GM12878 (cell line): Measurements from ENCODE around the gene C12orf43. TPM values are rescaled to one million over a fixed set of nuclear protein-coding genes. Genes with fewer than 3 reads are reported as not detected.

ENCODE experiments used
- ATAC-seq: fragments of 200-7000 bp; cut with Tn5 transposase; 3 replicates; pipeline ENCODE4 v1.9.1; 2020; ENCODE audit warnings: mild to moderate bottlenecking, moderate library complexity
- BruUV-seq: library from RNA; stranded (reverse); fragments of 400-500 nt; replicated peaks from 2 replicates; lab custom pipeline; 2021; lab: Mats Ljungman, UMichigan
- CTCF ChIA-PET: fragments of 300-600 bp; sonication (Branson Sonifier 250); formaldehyde crosslinking; extraction: SDS; loops from one replicate; lab custom pipeline; 2021; ENCODE audit warnings: inconsistent platforms; lab: Yijun Ruan, JAX
- POLR2A ChIA-PET: fragments of 350-600 bp; formaldehyde crosslinking; extraction: SDS; loops from one replicate; lab custom pipeline; 2021; ENCODE audit warnings: inconsistent platforms; lab: Charles Lee
- RAD21 ChIA-PET: fragments of 300-600 bp; sonication (Branson Sonifier 250); formaldehyde crosslinking; loops from one replicate; lab custom pipeline; 2023; ENCODE audit warnings: antibody characterized with exemption; ENCODE audit not compliant: unreplicated experiment; lab: Charles Lee
- SMC1A ChIA-PET: fragments of 300-600 bp; sonication (Branson Sonifier 250); formaldehyde crosslinking; loops from one replicate; lab custom pipeline; 2023; ENCODE audit not compliant: unreplicated experiment, uncharacterized antibody; lab: Charles Lee
- DNase-seq: peaks from one replicate; pipeline ENCODE4 v3.0.0-alpha.2; 2011; ENCODE audit warnings: low read depth, low spot score
- FAIRE-seq: peaks from 3 replicates; lab custom pipeline; 2011; peaks lifted over from hg19 to GRCh38; lab: Jason Lieb, UNC
- H2AFZ ChIP-seq: 2 replicates; pipeline ENCODE4 v1.6.0; 2011; ENCODE audit warnings: low read depth, low read length, control low read depth; ENCODE audit not compliant: control insufficient read depth
- H3K27ac ChIP-seq: 2 replicates; pipeline ENCODE4 v1.5.1; 2011; ENCODE audit warnings: control low read depth; ENCODE audit not compliant: control insufficient read depth, insufficient read depth
- H3K27me3 ChIP-seq, 2 experiments: replicated peaks in 1 of 2; 2 replicates each; pipeline versions ENCODE4 v1.6.0 to v1.6.1; 2011; ENCODE audit warnings: low read length in 1 of 2; ENCODE audit not compliant: control insufficient read depth in 2 of 2, insufficient read depth in 2 of 2
- H3K36me3 ChIP-seq, 2 experiments: 2 replicates each; pipeline ENCODE4 v1.5.1; 2011; ENCODE audit warnings: low read length in 1 of 2; ENCODE audit not compliant: control insufficient read depth in 2 of 2, insufficient read depth in 2 of 2
- H3K4me1 ChIP-seq: 2 replicates; pipeline ENCODE4 v1.6.1; 2011; ENCODE audit warnings: mild to moderate bottlenecking, low read length, moderate library complexity, mixed read lengths; ENCODE audit not compliant: control insufficient read depth, insufficient read depth
- H3K4me2 ChIP-seq: 2 replicates; pipeline ENCODE4 v1.6.0; 2011; ENCODE audit warnings: control low read depth; ENCODE audit not compliant: control insufficient read depth, insufficient read depth
- H3K4me3 ChIP-seq: fragments of 200-600 bp; sonication (generic); 2 replicates; pipeline ENCODE4 v1.5.1; 2016
- H3K79me2 ChIP-seq: 2 replicates; pipeline ENCODE4 v1.6.0; 2011; ENCODE audit warnings: low read length; ENCODE audit not compliant: control insufficient read depth, insufficient read depth
- H3K9ac ChIP-seq: 2 replicates; pipeline ENCODE4 v1.8.0; 2011; ENCODE audit warnings: low read length, control low read depth, mixed read lengths; ENCODE audit not compliant: control insufficient read depth, insufficient read depth
- H3K9me3 ChIP-seq: replicated peaks from 3 replicates; pipeline ENCODE4 v1.5.1; 2011; ENCODE audit warnings: mild to moderate bottlenecking, low read length; ENCODE audit not compliant: control insufficient read depth, insufficient read depth
- H4K20me1 ChIP-seq: 2 replicates; pipeline ENCODE4 v1.6.0; 2011; ENCODE audit not compliant: control insufficient read depth, insufficient read depth
- CREM ChIP-seq: IDR thresholded peaks from 2 replicates; pipeline ENCODE4 v1.6.1; 2014; ENCODE audit warnings: antibody characterized with exemption, low read depth
- CTCF ChIP-seq, 3 experiments: IDR thresholded peaks in 2 of 3; conservative IDR thresholded peaks in 1 of 3; 2 replicates each; pipeline ENCODE4 v1.5.1; 2011; ENCODE audit warnings: low read depth in 3 of 3, low read length in 3 of 3, mild to moderate bottlenecking in 3 of 3, control low read depth in 2 of 3, moderate library complexity in 2 of 3, inconsistent platforms in 1 of 3, mixed read lengths in 1 of 3; ENCODE audit not compliant: control insufficient read depth in 2 of 3, insufficient read depth in 1 of 3; ENCODE audit errors: extremely low read depth in 1 of 3
- ETV6 ChIP-seq, 2 experiments: fragments of 450-650 bp in 1 of 2; IDR thresholded peaks in 1 of 2; conservative IDR thresholded peaks in 1 of 2; 2 replicates each; pipeline ENCODE4 v1.6.1; 2014; ENCODE audit warnings: antibody characterized with exemption in 1 of 2, borderline replicate concordance in 1 of 2, low read depth in 1 of 2, mild to moderate bottlenecking in 1 of 2, moderate library complexity in 1 of 2
- IRF3 ChIP-seq: fragments of 450-650 bp; IDR thresholded peaks from 2 replicates; pipeline ENCODE4 v1.6.1; 2014; ENCODE audit warnings: mild to moderate bottlenecking
- IRF4 ChIP-seq: IDR thresholded peaks from 2 replicates; pipeline ENCODE4 v1.6.1; 2011; ENCODE audit warnings: low read depth, low read length
- TCF12 ChIP-seq: IDR thresholded peaks from 2 replicates; pipeline ENCODE4 v1.6.1; 2011; ENCODE audit warnings: low read depth, mild to moderate bottlenecking, low read length
- ZBTB40 ChIP-seq: fragments of 450-650 bp; IDR thresholded peaks from 2 replicates; pipeline ENCODE4 v1.6.1; 2016; ENCODE audit warnings: mild to moderate bottlenecking, moderate library complexity, borderline replicate concordance
- ZNF217 ChIP-seq: fragments of 450-650 bp; IDR thresholded peaks from 2 replicates; pipeline ENCODE4 v1.6.1; 2017; ENCODE audit warnings: antibody characterized with exemption, mild to moderate bottlenecking
- ZSCAN29 ChIP-seq: fragments of 450-650 bp; IDR thresholded peaks from 2 replicates; pipeline ENCODE4 v1.6.1; 2017; ENCODE audit warnings: mild to moderate bottlenecking, moderate library complexity
- WGBS: methylation state at CpG from one replicate; pipeline ENCODE4 v1.1.6; 2016; ENCODE audit warnings: low lambda C conversion rate; ENCODE audit not compliant: insufficient replicate concordance, insufficient coverage; ENCODE audit errors: missing lambda C conversion rate; 5-methylcytosine and 5-hydroxymethylcytosine counted together
- in situ Hi-C: fragments of 300-500 bp; cut with MboI; formaldehyde crosslinking; loops from 9 replicates; pipeline ENCODE4 v1.14.3; 2018; ENCODE audit warnings: mixed read lengths
- intact Hi-C: fragments of 100-400 bp; cut with micrococcal nuclease; formaldehyde crosslinking; loops from one replicate; pipeline ENCODE4 v1.14.2; 2022; ENCODE audit not compliant: unreplicated experiment
- polyA plus RNA-seq, 11 experiments: library from polyadenylated mRNA; depleted of rRNA in 4 of 11; unstranded in 6 of 11; stranded (reverse) in 5 of 11; fragments of >200 nt; fragmentation: Nextera tagmentation in 4 of 11; fragmentation: Illumina TruSeq in 1 of 11; extraction: Ambion mirVana in 4 of 11; extraction: Trizol in 1 of 11; gene quantifications; 1 replicate in 1 of 11; 2 replicates in 10 of 11; pipeline versions ENCODE4 v1.2.1 to v1.2.3, GENCODE V29; 2011 to 2016; ENCODE audit warnings: inconsistent platforms in 2 of 11, missing spikeins in 2 of 11, low read depth in 1 of 11
- total RNA-seq, 4 experiments: library from RNA; depleted of rRNA in 3 of 4; stranded (reverse); fragments of >200 nt in 3 of 4; fragmentation: Illumina TruSeq in 1 of 4; extraction: Trizol in 1 of 4; gene quantifications; 2 replicates each; pipeline versions ENCODE4 v1.2.1 to v1.2.3, GENCODE V29; 2013 to 2021

The C12orf43 gene
- total and polyA plus RNA-seq, 10 of the 15 experiments (the other 5 are each of a cell fraction or from before 2014, with no cell fraction given): 7.5 to 30.8 (median 21.3) TPM

- intact Hi-C loops: loop anchor here (5.0 kb wide), 1 partner anchor 430 kb away; the partner anchor contains the start of gene POP5
- SMC1A ChIA-PET: interaction anchor here (0.6 to 2.1 kb wide), 2 partner anchors 40 to 110 kb away, joined by 3 to 5 read pairs; no protein-coding TSS in a partner anchor
- Histone ChIP-seq H3K4me2 (no peak overlapping the region), H3K27me3 (no peaks in the 10 kb centered on the region), H3K9me3 (no peaks in the 10 kb centered on the region), H3K36me3 (peaks cover 4 to 17% of the 10 kb centered on the region in 2 experiments), H3K9ac (no peak overlapping the region), H2AFZ (no peak overlapping the region), H3K4me3 (no peak overlapping the region), H4K20me1 (no peaks in the 10 kb centered on the region), H3K4me1 (0 out of 2 replicates have a peak, but pooled peaks cover 4% of the 10 kb centered on the region), H3K27ac (no peak overlapping the region), H3K79me2 (peaks cover 12% of the 10 kb centered on the region)
- no peak for ATAC-seq
- CTCF ChIA-PET: no interaction called here
- no peak for DNase-seq
- POLR2A ChIA-PET: interaction anchor here (0.6 kb wide), 1 partner anchor 110 kb away, joined by 6 read pairs; no protein-coding TSS in a partner anchor
- no TSS peak for BruUV-seq
- RAD21 ChIA-PET: no interaction called here
- FAIRE-seq: no peak
- TF ChIP-seq CTCF (IDR thresholded peaks at IDR 0.05 in 2 of 3, conservative IDR thresholded peaks at IDR 0.05 in 1 of 3; ENCODE audit: control insufficient read depth in 2 of 3, extremely low read depth in 1 of 3, insufficient read depth in 1 of 3, low read depth in 3 of 3, low read length in 3 of 3) (no peak), ZSCAN29 (no peak), ETV6 (conservative IDR thresholded peaks at IDR 0.05 in 1 of 2, IDR thresholded peaks at IDR 0.05 in 1 of 2; ENCODE audit: borderline replicate concordance in 1 of 2, low read depth in 1 of 2) (no peak), TCF12 (no peak), CREM (no peak), IRF3 (no peak), ZNF217 (no peak), IRF4 (no peak), ZBTB40 (no peak)
- in situ Hi-C loops: no loop called here
- 97% methylated on average over 6 of the region's 6 CpGs for WGBS
Measured at GRCh38 chr12:121011820-121012219, 4.5 kb downstream of the C12orf43 start.
